ENCODE data around the gene MUCL3.

MUCL3 gene

GRCh38 chr6:30938730-30939129 lies 2.0 kb upstream of the MUCL3 start:
- H2AFZ ChIP-seq (ENCODE audit: low read length), result no peak overlapping the region
- TF ChIP-seq EZH2 (IDR thresholded peaks at IDR 0.05; ENCODE audit: borderline replicate concordance, low read length), result no peak
- TF ChIP-seq CTCF (IDR thresholded peaks at IDR 0.05; ENCODE audit: low read length), result no peak
- no peak overlapping the region for H3K4me2 ChIP-seq (ENCODE audit: low read length)
- no peak overlapping the region for H3K27ac ChIP-seq (ENCODE audit: low read depth, low read length, poor library complexity, severe bottlenecking)
- H4K20me1 ChIP-seq (ENCODE audit: insufficient read depth, low read length), result no peaks in the 10 kb centered on the region
- no peaks in the 10 kb centered on the region for H3F3A ChIP-seq (ENCODE audit: insufficient read depth, low read length)
- no peak overlapping the region for H3K9ac ChIP-seq (ENCODE audit: low read length)
- no peaks in the 10 kb centered on the region for H3K9me2 ChIP-seq (ENCODE audit: low read depth, low read length)
- H3K4me1 ChIP-seq (ENCODE audit: insufficient read depth, low read length, severe bottlenecking), result no peaks in the 10 kb centered on the region
- no peaks in the 10 kb centered on the region for H3K9me3 ChIP-seq (ENCODE audit: low read length)
- H3K27me3 ChIP-seq (ENCODE audit: insufficient read depth, low read length), result 0 out of 2 replicates have a peak, but pooled peaks cover 5% of the 10 kb centered on the region
- no peaks in the 10 kb centered on the region for H3K79me2 ChIP-seq (ENCODE audit: insufficient read depth, low read length)
- no peak overlapping the region for H3K4me3 ChIP-seq (ENCODE audit: low read depth, low read length, poor library complexity, severe bottlenecking)
- H3K36me3 ChIP-seq (ENCODE audit: insufficient read depth, low read length), result no peaks in the 10 kb centered on the region

- TF ChIP-seq CTCF (IDR thresholded peaks at IDR 0.05; ENCODE audit: low read length), result no peak
- H3K27ac ChIP-seq (ENCODE audit: low read depth, low read length, poor library complexity, severe bottlenecking), result no peak overlapping the region
- H3K9ac ChIP-seq (ENCODE audit: low read length), result no peak overlapping the region
- H2AFZ ChIP-seq (ENCODE audit: low read length), result no peak overlapping the region
- H3K4me1 ChIP-seq (ENCODE audit: insufficient read depth, low read length, severe bottlenecking), result no peaks in the 10 kb centered on the region
- no peaks in the 10 kb centered on the region for H4K20me1 ChIP-seq (ENCODE audit: insufficient read depth, low read length)
- no peaks in the 10 kb centered on the region for H3K9me3 ChIP-seq (ENCODE audit: low read length)
- no peak overlapping the region for H3K4me3 ChIP-seq (ENCODE audit: low read depth, low read length, poor library complexity, severe bottlenecking)
- no peaks in the 10 kb centered on the region for H3K79me2 ChIP-seq (ENCODE audit: insufficient read depth, low read length)
- no peak overlapping the region for H3K4me2 ChIP-seq (ENCODE audit: low read length)
- no peaks in the 10 kb centered on the region for H3K36me3 ChIP-seq (ENCODE audit: insufficient read depth, low read length)
- H3K9me2 ChIP-seq (ENCODE audit: low read depth, low read length), result no peaks in the 10 kb centered on the region
- no peaks in the 10 kb centered on the region for H3F3A ChIP-seq (ENCODE audit: insufficient read depth, low read length)
- 0 out of 2 replicates have a peak, but pooled peaks cover 5% of the 10 kb centered on the region for H3K27me3 ChIP-seq (ENCODE audit: insufficient read depth, low read length)
Observed at GRCh38 chr6:30939473-30939872, 1.3 kb upstream of the MUCL3 start.

- Histone ChIP-seq H3K9me3 (ENCODE audit: low read length) (no peaks in the 10 kb centered on the region), H3K27me3 (ENCODE audit: insufficient read depth, low read length) (0 out of 2 replicates have a peak, but pooled peaks cover 5% of the 10 kb centered on the region), H3K36me3 (ENCODE audit: insufficient read depth, low read length) (no peaks in the 10 kb centered on the region), H3K4me2 (ENCODE audit: low read length) (no peak overlapping the region), H3K9ac (ENCODE audit: low read length) (no peak overlapping the region), H4K20me1 (ENCODE audit: insufficient read depth, low read length) (no peaks in the 10 kb centered on the region), H3F3A (ENCODE audit: insufficient read depth, low read length) (no peaks in the 10 kb centered on the region), H3K79me2 (ENCODE audit: insufficient read depth, low read length) (no peaks in the 10 kb centered on the region), H3K9me2 (ENCODE audit: low read depth, low read length) (no peaks in the 10 kb centered on the region), H2AFZ (ENCODE audit: low read length) (no peak overlapping the region), H3K27ac (ENCODE audit: low read depth, low read length, poor library complexity, severe bottlenecking) (no peak overlapping the region), H3K4me3 (ENCODE audit: low read depth, low read length, poor library complexity, severe bottlenecking) (no peak overlapping the region), H3K4me1 (ENCODE audit: insufficient read depth, low read length, severe bottlenecking) (no peaks in the 10 kb centered on the region)
- no peak for TF ChIP-seq EZH2 (IDR thresholded peaks at IDR 0.05; ENCODE audit: borderline replicate concordance, low read length)
- no peak for TF ChIP-seq CTCF (IDR thresholded peaks at IDR 0.05; ENCODE audit: low read length)
Observed at GRCh38 chr6:30942338-30943060, 1.7 kb downstream of the MUCL3 start.
